H9 (cell line): ENCODE results near the gene ALKBH4. TPM values are rescaled to one million over a fixed set of nuclear protein-coding genes. Genes with fewer than 3 reads are reported as not detected.

Experiments used
- DNase-seq: peaks from one replicate; pipeline ENCODE4 v3.0.0-alpha.2; 2017
- H2AFZ ChIP-seq: one replicate; pipeline ENCODE4 v1.6.1; 2013; ENCODE audit warnings: mild to moderate bottlenecking, low read length, control low read depth, moderate library complexity
- H2AK5ac ChIP-seq: 2 replicates; pipeline ENCODE4 v1.6.1; 2013; ENCODE audit warnings: low read length, control low read depth, mixed read lengths; ENCODE audit not compliant: insufficient read length
- H2BK120ac ChIP-seq: one replicate; pipeline ENCODE4 v1.6.1; 2013; ENCODE audit warnings: low read depth, mild to moderate bottlenecking, low read length, control low read depth, inconsistent platforms; ENCODE audit not compliant: poor library complexity, severe bottlenecking
- H2BK12ac ChIP-seq: 2 replicates; pipeline ENCODE4 v1.6.1; 2013; ENCODE audit warnings: low read length, control low read depth, mixed read lengths, low read depth; ENCODE audit not compliant: insufficient read length
- H2BK15ac ChIP-seq: 2 replicates; pipeline ENCODE4 v1.6.1; 2013; ENCODE audit warnings: low read depth, low read length, control low read depth
- H2BK20ac ChIP-seq: one replicate; pipeline ENCODE4 v1.6.1; 2013; ENCODE audit warnings: low read depth, mild to moderate bottlenecking, low read length, control low read depth, inconsistent platforms; ENCODE audit not compliant: poor library complexity, severe bottlenecking
- H2BK5ac ChIP-seq: 2 replicates; pipeline ENCODE4 v1.6.1; 2013; ENCODE audit warnings: low read length, control low read depth, mixed read lengths; ENCODE audit not compliant: insufficient read length
- H3K14ac ChIP-seq: 2 replicates; pipeline ENCODE4 v1.6.1; 2013; ENCODE audit warnings: low read length, control low read depth; ENCODE audit not compliant: insufficient read depth
- H3K18ac ChIP-seq: 2 replicates; pipeline ENCODE4 v1.6.1; 2013; ENCODE audit warnings: low read depth, mild to moderate bottlenecking, mixed read lengths, low read length, control low read depth; ENCODE audit not compliant: insufficient read length
- H3K23ac ChIP-seq: 2 replicates; pipeline ENCODE4 v1.6.1; 2013; ENCODE audit warnings: low read length, control low read depth, mixed read lengths, low read depth; ENCODE audit not compliant: insufficient read length
- H3K23me2 ChIP-seq: 2 replicates; pipeline ENCODE4 v1.6.1; 2013; ENCODE audit warnings: low read depth, mild to moderate bottlenecking, mixed read lengths, low read length, control low read depth; ENCODE audit not compliant: insufficient read length, poor library complexity, severe bottlenecking
- H3K27ac ChIP-seq: 2 replicates; pipeline ENCODE4 v1.5.1; 2013; ENCODE audit warnings: low read length, control low read depth, mixed read lengths, low read depth; ENCODE audit not compliant: insufficient read length
- H3K27me3 ChIP-seq: 2 replicates; pipeline ENCODE4 v1.6.1; 2013; ENCODE audit warnings: low read length, control low read depth, inconsistent platforms; ENCODE audit not compliant: insufficient read depth
- H3K4ac ChIP-seq: 2 replicates; pipeline ENCODE4 v1.6.1; 2013; ENCODE audit warnings: low read depth, mild to moderate bottlenecking, control low read depth, inconsistent platforms, low read length, moderate library complexity
- H3K4me1 ChIP-seq: 2 replicates; pipeline ENCODE4 v1.6.1; 2013; ENCODE audit warnings: low read length, control low read depth, inconsistent platforms; ENCODE audit not compliant: insufficient read depth
- H3K4me2 ChIP-seq: 2 replicates; pipeline ENCODE4 v1.6.1; 2013; ENCODE audit warnings: low read length, control low read depth, mixed read lengths; ENCODE audit not compliant: insufficient read length, insufficient read depth
- H3K56ac ChIP-seq: 2 replicates; pipeline ENCODE4 v1.6.1; 2013; ENCODE audit warnings: low read depth, mild to moderate bottlenecking, mixed read lengths, low read length, control low read depth; ENCODE audit not compliant: insufficient read length
- H3K79me1 ChIP-seq: 2 replicates; pipeline ENCODE4 v1.6.1; 2013; ENCODE audit warnings: low read depth, mild to moderate bottlenecking, moderate library complexity, low read length, control low read depth, inconsistent platforms; ENCODE audit not compliant: insufficient read depth, poor library complexity, severe bottlenecking
- H3K79me2 ChIP-seq: 2 replicates; pipeline ENCODE4 v1.6.1; 2013; ENCODE audit warnings: low read length, control low read depth, inconsistent platforms; ENCODE audit not compliant: insufficient read depth
- H3K9ac ChIP-seq: 2 replicates; pipeline ENCODE4 v1.6.1; 2013; ENCODE audit warnings: low read length, control low read depth, mixed read lengths; ENCODE audit not compliant: insufficient read length; ENCODE audit errors: extremely low read depth
- H3K9me3 ChIP-seq: one replicate; pipeline ENCODE4 v1.6.1; 2013; ENCODE audit warnings: low read depth, low read length, inconsistent platforms; ENCODE audit not compliant: control insufficient read depth
- H3T11ph ChIP-seq: one replicate; pipeline ENCODE4 v1.6.1; 2013; ENCODE audit warnings: mild to moderate bottlenecking, low read length, control low read depth, inconsistent platforms
- H4K20me1 ChIP-seq: one replicate; pipeline ENCODE4 v1.6.1; 2013; ENCODE audit not compliant: control insufficient read depth, insufficient read length, insufficient read depth
- H4K5ac ChIP-seq: 2 replicates; pipeline ENCODE4 v1.6.1; 2013; ENCODE audit warnings: low read depth, mild to moderate bottlenecking, mixed read lengths, low read length, control low read depth; ENCODE audit not compliant: insufficient read length
- H4K8ac ChIP-seq: replicated peaks from 2 replicates; pipeline ENCODE4 v1.6.1; 2013; ENCODE audit warnings: low read length, control low read depth, mixed read lengths, low read depth; ENCODE audit not compliant: insufficient read length
- H4K91ac ChIP-seq: 2 replicates; pipeline ENCODE4 v1.6.1; 2013; ENCODE audit warnings: low read depth, mild to moderate bottlenecking, moderate library complexity, mixed read lengths, low read length, control low read depth; ENCODE audit not compliant: insufficient read length
- H3K27ac Mint-ChIP-seq, 3 experiments: 2 replicates in 2 of 3; 3 replicates in 1 of 3; pipeline ENCODE4 v1.8.0; 2020 to 2021; ENCODE audit warnings: mixed read lengths in 3 of 3, mild to moderate bottlenecking in 1 of 3, moderate library complexity in 1 of 3
- H3K27me3 Mint-ChIP-seq: 2 replicates; pipeline ENCODE4 v1.8.0; 2021; ENCODE audit warnings: low read depth, mild to moderate bottlenecking, moderate library complexity, mixed read lengths
- H3K36me3 Mint-ChIP-seq, 3 experiments: 2 replicates in 2 of 3; 3 replicates in 1 of 3; pipeline ENCODE4 v1.8.0; 2020 to 2021; ENCODE audit warnings: low read depth in 3 of 3, mixed read lengths in 3 of 3; ENCODE audit not compliant: insufficient read depth in 1 of 3
- H3K4me1 Mint-ChIP-seq, 2 experiments: 2 replicates each; pipeline ENCODE4 v1.8.0; 2020; ENCODE audit warnings: mixed read lengths in 2 of 2
- H3K4me3 Mint-ChIP-seq, 2 experiments: 2 replicates in 1 of 2; 3 replicates in 1 of 2; pipeline ENCODE4 v1.8.0; 2020 to 2021; ENCODE audit warnings: mild to moderate bottlenecking in 2 of 2, mixed read lengths in 2 of 2, moderate library complexity in 1 of 2
- H3K9me3 Mint-ChIP-seq, 2 experiments: 2 replicates in 1 of 2; 3 replicates in 1 of 2; pipeline ENCODE4 v1.8.0; 2020; ENCODE audit warnings: mild to moderate bottlenecking in 2 of 2, mixed read lengths in 2 of 2, moderate library complexity in 1 of 2
- WGBS: extraction: QIAGEN DNeasy Blood & Tissue Kit; methylation state at CpG from one replicate; pipeline ENCODE4 v1.1.7; 2013; ENCODE audit warnings: missing lambda C conversion rate, low lambda C conversion rate, mixed read lengths; ENCODE audit not compliant: insufficient read length; ENCODE audit errors: extremely low coverage; 5-methylcytosine and 5-hydroxymethylcytosine counted together
- total RNA-seq: library from RNA; stranded (reverse); gene quantifications from 2 replicates; pipeline ENCODE4 v1.2.1, GENCODE V29; 2021
- TF ChIP-seq, protein P1 (sequence below): fragments of 200-600 bp; sonication (generic); conservative IDR thresholded peaks from 3 replicates; pipeline ENCODE4 v1.8.0; 2021; ENCODE audit warnings: antibody characterized with exemption, mild to moderate bottlenecking

The ALKBH4 gene
- total RNA-seq, 1 experiment from 2014 or later, result 23.9 TPM

DNA sequence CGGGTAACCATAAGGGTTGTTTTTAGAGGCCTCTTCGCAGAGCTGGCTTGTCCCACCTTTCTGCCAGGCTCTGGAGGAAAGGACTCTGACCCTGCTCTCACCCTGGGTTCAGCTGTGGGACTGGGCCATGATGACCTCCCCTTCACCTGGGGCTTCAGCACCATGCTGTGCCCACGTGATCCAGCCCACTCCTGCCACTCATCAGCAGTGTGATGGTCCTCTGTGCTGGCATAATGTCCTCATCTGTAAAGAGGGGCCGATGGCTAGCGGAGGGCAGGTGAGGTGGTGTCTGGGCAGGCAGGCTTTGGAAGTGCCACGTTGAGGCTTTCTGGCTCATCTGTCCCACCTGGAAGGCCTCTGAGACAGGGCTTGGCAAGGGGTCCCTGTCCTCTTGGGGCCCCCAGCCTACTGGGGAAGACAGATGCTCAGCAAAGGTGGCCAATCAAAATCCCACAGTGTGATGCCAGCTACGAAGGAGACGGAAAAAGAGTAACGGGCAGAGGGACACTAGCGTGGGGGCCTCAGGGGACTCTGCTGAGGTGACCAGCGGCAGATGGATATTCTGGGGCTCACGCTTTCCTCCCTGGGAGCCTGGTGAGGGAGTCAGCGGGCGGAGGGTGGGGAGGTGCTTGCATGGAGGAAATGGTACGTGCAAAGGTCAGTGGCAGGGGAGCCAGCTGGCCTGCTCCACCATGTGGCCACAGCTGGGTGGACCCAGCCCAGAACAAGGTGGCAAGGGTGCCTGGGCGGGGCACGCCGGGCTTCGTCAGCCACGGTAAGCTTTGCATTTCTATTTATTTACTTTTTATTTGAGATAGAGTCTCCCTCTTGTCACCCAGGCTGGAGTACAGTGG, 5.5 kb upstream of the ALKBH4 start:
- no peak overlapping the region for H3K14ac ChIP-seq
- no peak overlapping the region for H3K4me2 ChIP-seq
- no peaks in the 10 kb centered on the region for H3K9me3 ChIP-seq
- no peaks in the 10 kb centered on the region for H3K4me1 ChIP-seq
- no peak overlapping the region for H2BK20ac ChIP-seq
- no peak overlapping the region for H3K4ac ChIP-seq
- H4K91ac ChIP-seq, result no peak overlapping the region
- no peak overlapping the region for H2AFZ ChIP-seq
- no peak for DNase-seq
- H3T11ph ChIP-seq, result no peak overlapping the region
- Mint-ChIP-seq H3K9me3 (no peaks in the 10 kb centered on the region), H3K4me1 (peaks cover 5% of the 10 kb centered on the region in 2 experiments; a peak in 1 of 4 replicates), H3K27ac (no peak overlapping the region; a peak in 2 of 7 replicates), H3K27me3 (no peaks in the 10 kb centered on the region), H3K4me3 (peak overlapping the region in 1 of 2 experiments; percentile 23; a peak in 1 of 5 replicates), H3K36me3 (peaks cover 20 to 33% (median 31%) of the 10 kb centered on the region in 3 experiments; a peak in 6 of 7 replicates)
- no peak overlapping the region for H4K8ac ChIP-seq
- no peak overlapping the region for H3K18ac ChIP-seq
- H2BK15ac ChIP-seq, result no peak overlapping the region
- TF ChIP-seq, protein P1, sequence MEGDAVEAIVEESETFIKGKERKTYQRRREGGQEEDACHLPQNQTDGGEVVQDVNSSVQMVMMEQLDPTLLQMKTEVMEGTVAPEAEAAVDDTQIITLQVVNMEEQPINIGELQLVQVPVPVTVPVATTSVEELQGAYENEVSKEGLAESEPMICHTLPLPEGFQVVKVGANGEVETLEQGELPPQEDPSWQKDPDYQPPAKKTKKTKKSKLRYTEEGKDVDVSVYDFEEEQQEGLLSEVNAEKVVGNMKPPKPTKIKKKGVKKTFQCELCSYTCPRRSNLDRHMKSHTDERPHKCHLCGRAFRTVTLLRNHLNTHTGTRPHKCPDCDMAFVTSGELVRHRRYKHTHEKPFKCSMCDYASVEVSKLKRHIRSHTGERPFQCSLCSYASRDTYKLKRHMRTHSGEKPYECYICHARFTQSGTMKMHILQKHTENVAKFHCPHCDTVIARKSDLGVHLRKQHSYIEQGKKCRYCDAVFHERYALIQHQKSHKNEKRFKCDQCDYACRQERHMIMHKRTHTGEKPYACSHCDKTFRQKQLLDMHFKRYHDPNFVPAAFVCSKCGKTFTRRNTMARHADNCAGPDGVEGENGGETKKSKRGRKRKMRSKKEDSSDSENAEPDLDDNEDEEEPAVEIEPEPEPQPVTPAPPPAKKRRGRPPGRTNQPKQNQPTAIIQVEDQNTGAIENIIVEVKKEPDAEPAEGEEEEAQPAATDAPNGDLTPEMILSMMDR, result no peak
- no peak overlapping the region for H3K23ac ChIP-seq
- H3K9ac ChIP-seq, result no peak overlapping the region
- H3K79me1 ChIP-seq, result peaks cover 2% of the 10 kb centered on the region
- H4K20me1 ChIP-seq, result no peaks in the 10 kb centered on the region
- H3K23me2 ChIP-seq, result no peaks in the 10 kb centered on the region
- H3K27ac ChIP-seq, result no peak overlapping the region
- no peak overlapping the region for H2BK120ac ChIP-seq
- no peak overlapping the region for H3K56ac ChIP-seq
- H2BK5ac ChIP-seq, result no peak overlapping the region
- H2BK12ac ChIP-seq, result no peak overlapping the region
- H3K27me3 ChIP-seq, result no peaks in the 10 kb centered on the region
- no peaks in the 10 kb centered on the region for H3K79me2 ChIP-seq
- no CpG with 5 or more reads among the region's 20 CpGs for WGBS
- H2AK5ac ChIP-seq, result no peak overlapping the region
- no peak overlapping the region for H4K5ac ChIP-seq
